IPS DF 6.9 (cell line): ENCODE results near the gene GOLGA8J.
"Not testable (repeated sequence)": the region's sequence is repeated elsewhere in the genome, so short reads cannot be mapped to it uniquely, and the experiment has no call there.

Experiments
- DNase-seq: peaks from one replicate; pipeline ENCODE4 v3.0.0-alpha.2; 2013; ENCODE audit warnings: low read depth, low spot score
- H3K27ac ChIP-seq: one replicate; pipeline ENCODE4 v1.5.1; 2013; ENCODE audit warnings: low read length, control low read depth
- H3K27me3 ChIP-seq: 2 replicates; pipeline ENCODE4 v1.6.1; 2013; ENCODE audit warnings: mild to moderate bottlenecking, low read length; ENCODE audit not compliant: control insufficient read depth, insufficient read depth
- H3K36me3 ChIP-seq: 2 replicates; pipeline ENCODE4 v1.6.1; 2013; ENCODE audit warnings: low read length; ENCODE audit not compliant: control insufficient read depth, insufficient read depth
- H3K4me1 ChIP-seq: 2 replicates; pipeline ENCODE4 v1.6.1; 2013; ENCODE audit warnings: low read length; ENCODE audit not compliant: control insufficient read depth, insufficient read depth
- H3K4me3 ChIP-seq: 2 replicates; pipeline ENCODE4 v1.5.1; 2013; ENCODE audit warnings: mild to moderate bottlenecking, low read length
- H3K9me3 ChIP-seq: 2 replicates; pipeline ENCODE4 v1.6.1; 2013; ENCODE audit warnings: low read length, inconsistent platforms; ENCODE audit not compliant: control insufficient read depth, insufficient read depth
- WGBS: extraction: QIAGEN DNeasy Blood & Tissue Kit; methylation state at CpG from one replicate; pipeline ENCODE4 v1.1.7; 2013; ENCODE audit warnings: mixed read lengths, missing lambda C conversion rate; ENCODE audit not compliant: insufficient read length, insufficient coverage; 5-methylcytosine and 5-hydroxymethylcytosine counted together

GOLGA8J gene

GRCh38 chr15:30082655-30083054, at the start of gene GOLGA8J:
GOLGA8J (plus strand) TSS chr15:30082955; CDS start chr15:30083053, 98 bp downstream.
- H3K9me3 ChIP-seq, H3K4me3 ChIP-seq, DNase-seq, H3K27ac ChIP-seq, H3K27me3 ChIP-seq, H3K36me3 ChIP-seq, H3K4me1 ChIP-seq: not testable (repeated sequence)
- no CpG with 5 or more reads among the region's 7 CpGs for WGBS

GRCh38 chr15:30033211-30033610, 49.5 kb upstream of the GOLGA8J start:
- Histone ChIP-seq H3K27ac (no peak overlapping the region), H3K9me3 (no peaks in the 10 kb centered on the region), H3K4me3 (no peak overlapping the region), H3K4me1 (no peaks in the 10 kb centered on the region), H3K27me3 (no peaks in the 10 kb centered on the region), H3K36me3 (no peaks in the 10 kb centered on the region)
- WGBS: no CpG with 5 or more reads among the region's 3 CpGs
- DNase-seq: no peak

GRCh38 chr15:30033763-30034162, 49.0 kb upstream of the GOLGA8J start:
- Histone ChIP-seq H3K4me1 (no peaks in the 10 kb centered on the region), H3K27me3 (no peaks in the 10 kb centered on the region), H3K27ac (no peak overlapping the region), H3K4me3 (no peak overlapping the region), H3K9me3 (no peaks in the 10 kb centered on the region), H3K36me3 (no peaks in the 10 kb centered on the region)
- no peak for DNase-seq
- no CpG with 5 or more reads among the region's 4 CpGs for WGBS

GRCh38 chr15:30036036-30036703, 46.6 kb upstream of the GOLGA8J start:
- Histone ChIP-seq H3K27ac (no peak overlapping the region), H3K4me1 (no peaks in the 10 kb centered on the region), H3K9me3 (no peaks in the 10 kb centered on the region), H3K36me3 (no peaks in the 10 kb centered on the region), H3K4me3 (no peak overlapping the region), H3K27me3 (no peaks in the 10 kb centered on the region)
- no peak for DNase-seq
- no CpG with 5 or more reads among the region's 6 CpGs for WGBS

- WGBS: no CpG with 5 or more reads among the region's 5 CpGs
- DNase-seq: no peak
- Histone ChIP-seq H3K4me3 (no peak overlapping the region), H3K9me3 (no peaks in the 10 kb centered on the region), H3K27me3 (no peaks in the 10 kb centered on the region), H3K36me3 (no peaks in the 10 kb centered on the region), H3K27ac (no peak overlapping the region), H3K4me1 (no peaks in the 10 kb centered on the region)
These were observed 43.9 kb upstream of the GOLGA8J start for GRCh38 chr15:30038667-30039523.

- Histone ChIP-seq H3K4me3 (no peak overlapping the region), H3K9me3 (no peaks in the 10 kb centered on the region), H3K36me3 (no peaks in the 10 kb centered on the region), H3K4me1 (peaks cover 2% of the 10 kb centered on the region; the same call in 1 of the 2 replicates), H3K27me3 (no peaks in the 10 kb centered on the region), H3K27ac (no peak overlapping the region)
- WGBS: no CpG with 5 or more reads among the region's 3 CpGs
- DNase-seq: no peak
These were observed 40.9 kb upstream of the GOLGA8J start for GRCh38 chr15:30041868-30042267.

- Histone ChIP-seq H3K27me3 (no peaks in the 10 kb centered on the region), H3K4me3 (no peak overlapping the region), H3K4me1 (peaks cover 2% of the 10 kb centered on the region; the same call in 1 of the 2 replicates), H3K27ac (no peak overlapping the region), H3K36me3 (no peaks in the 10 kb centered on the region), H3K9me3 (no peaks in the 10 kb centered on the region)
- DNase-seq: no peak
- no CpG with 5 or more reads among the region's 4 CpGs for WGBS
These were observed 40.2 kb upstream of the GOLGA8J start for GRCh38 chr15:30042556-30042955.

- no peak overlapping the region for H3K27ac ChIP-seq
- H3K4me3 ChIP-seq: no peak overlapping the region
- peaks cover 2% of the 10 kb centered on the region; the same call in 1 of the 2 replicates for H3K4me1 ChIP-seq
- no peaks in the 10 kb centered on the region for H3K27me3 ChIP-seq
- no CpG with 5 or more reads among the region's 2 CpGs for WGBS
- no peaks in the 10 kb centered on the region for H3K36me3 ChIP-seq
- DNase-seq: no peak
- H3K9me3 ChIP-seq: no peaks in the 10 kb centered on the region
These were observed 39.5 kb upstream of the GOLGA8J start for GRCh38 chr15:30043211-30043655.

GRCh38 chr15:30044377-30044776, 38.4 kb upstream of the GOLGA8J start:
- Histone ChIP-seq H3K27me3 (no peaks in the 10 kb centered on the region), H3K4me1 (peaks cover 2% of the 10 kb centered on the region; the same call in 1 of the 2 replicates), H3K27ac (no peak overlapping the region), H3K36me3 (no peaks in the 10 kb centered on the region), H3K4me3 (no peak overlapping the region), H3K9me3 (no peaks in the 10 kb centered on the region)
- WGBS: no CpG with 5 or more reads among the region's 42 CpGs
- no peak for DNase-seq

- not testable (repeated sequence) for H3K27ac ChIP-seq, DNase-seq, H3K9me3 ChIP-seq, H3K36me3 ChIP-seq, H3K27me3 ChIP-seq, H3K4me3 ChIP-seq, H3K4me1 ChIP-seq
- WGBS: no CpG with 5 or more reads among the region's 22 CpGs
These were observed 37.9 kb upstream of the GOLGA8J start for GRCh38 chr15:30044826-30045225.
